ENCODE data around the gene CUBN.

Gene CUBN

GRCh38 chr10:16987206-16987621 lies 142.4 kb downstream of the CUBN start:
- Histone ChIP-seq H3K27ac (replicated peaks) (no peak overlapping the region), H3K27me3 (ENCODE audit: insufficient read depth, poor library complexity, severe bottlenecking) (no peaks in the 10 kb centered on the region), H3K4me3 (replicated peaks; ENCODE audit: insufficient read depth, low read length) (no peak overlapping the region)
- DNase-seq (ENCODE audit: low read depth in 1 of 2, low spot score in 1 of 2), result no peak
- TF ChIP-seq SPI1 (IDR thresholded peaks at IDR 0.05; ENCODE audit: borderline replicate concordance, low read depth) (no peak), POLR2AphosphoS5 (IDR thresholded peaks at IDR 0.05; ENCODE audit: low read depth) (no peak), GABPA (IDR thresholded peaks at IDR 0.05; ENCODE audit: low read depth) (no peak), REST (IDR thresholded peaks at IDR 0.05; ENCODE audit: insufficient replicate concordance, low read depth) (no peak)
- TF ChIP-seq, protein P1, sequence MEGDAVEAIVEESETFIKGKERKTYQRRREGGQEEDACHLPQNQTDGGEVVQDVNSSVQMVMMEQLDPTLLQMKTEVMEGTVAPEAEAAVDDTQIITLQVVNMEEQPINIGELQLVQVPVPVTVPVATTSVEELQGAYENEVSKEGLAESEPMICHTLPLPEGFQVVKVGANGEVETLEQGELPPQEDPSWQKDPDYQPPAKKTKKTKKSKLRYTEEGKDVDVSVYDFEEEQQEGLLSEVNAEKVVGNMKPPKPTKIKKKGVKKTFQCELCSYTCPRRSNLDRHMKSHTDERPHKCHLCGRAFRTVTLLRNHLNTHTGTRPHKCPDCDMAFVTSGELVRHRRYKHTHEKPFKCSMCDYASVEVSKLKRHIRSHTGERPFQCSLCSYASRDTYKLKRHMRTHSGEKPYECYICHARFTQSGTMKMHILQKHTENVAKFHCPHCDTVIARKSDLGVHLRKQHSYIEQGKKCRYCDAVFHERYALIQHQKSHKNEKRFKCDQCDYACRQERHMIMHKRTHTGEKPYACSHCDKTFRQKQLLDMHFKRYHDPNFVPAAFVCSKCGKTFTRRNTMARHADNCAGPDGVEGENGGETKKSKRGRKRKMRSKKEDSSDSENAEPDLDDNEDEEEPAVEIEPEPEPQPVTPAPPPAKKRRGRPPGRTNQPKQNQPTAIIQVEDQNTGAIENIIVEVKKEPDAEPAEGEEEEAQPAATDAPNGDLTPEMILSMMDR (IDR thresholded peaks at IDR 0.05; ENCODE audit: insufficient read depth, low read length), result no peak

DNA sequence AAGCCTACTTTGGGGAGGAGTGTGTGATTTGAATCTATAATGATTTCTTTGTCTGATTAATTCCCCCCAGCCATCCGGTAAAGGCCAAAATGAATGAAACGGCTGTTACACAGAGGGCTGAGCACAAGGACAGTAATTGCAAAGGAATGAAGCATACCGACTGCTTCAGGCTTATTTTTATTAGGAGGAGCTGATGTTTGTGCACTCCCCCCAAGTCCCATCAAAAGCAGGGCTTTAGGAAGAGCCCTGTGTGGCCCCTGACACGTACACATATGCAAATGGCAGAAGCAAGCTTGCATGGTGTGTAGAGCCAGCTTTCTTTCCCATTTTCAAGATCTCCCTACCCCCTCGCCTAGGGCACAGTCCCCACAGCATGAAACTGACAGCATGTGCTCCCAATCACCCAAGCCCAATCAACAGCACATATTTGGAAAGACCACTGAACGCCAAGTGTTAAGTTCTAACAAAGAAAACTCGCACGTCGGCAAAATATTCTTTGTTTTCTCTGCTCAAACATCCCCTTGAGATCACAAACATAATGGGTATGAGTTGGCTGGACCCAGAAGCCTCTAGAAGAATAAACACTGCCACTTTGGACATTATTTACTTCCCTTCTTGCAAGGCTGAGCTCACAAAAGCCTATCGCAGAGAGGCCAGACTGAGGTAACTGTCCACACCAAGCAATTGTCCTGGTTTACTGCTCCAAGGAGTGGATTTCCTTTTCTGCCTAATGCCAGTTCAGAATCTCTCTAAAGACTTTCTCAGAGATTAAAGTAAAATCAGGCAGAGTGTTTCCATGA lies 143.0 kb downstream of the CUBN start:
- H3K4me3 ChIP-seq (replicated peaks; ENCODE audit: insufficient read depth, low read length), result no peak overlapping the region
- DNase-seq (ENCODE audit: low read depth in 1 of 2, low spot score in 1 of 2), result no peak
- TF ChIP-seq, protein P1 (IDR thresholded peaks at IDR 0.05; ENCODE audit: insufficient read depth, low read length), result no peak
- no peak for TF ChIP-seq GABPA (IDR thresholded peaks at IDR 0.05; ENCODE audit: low read depth)
- TF ChIP-seq REST (IDR thresholded peaks at IDR 0.05; ENCODE audit: insufficient replicate concordance, low read depth), result no peak
- TF ChIP-seq POLR2AphosphoS5 (IDR thresholded peaks at IDR 0.05; ENCODE audit: low read depth), result no peak
- no peak for TF ChIP-seq SPI1 (IDR thresholded peaks at IDR 0.05; ENCODE audit: borderline replicate concordance, low read depth)
- no peak overlapping the region for H3K27ac ChIP-seq (replicated peaks)
- H3K27me3 ChIP-seq (ENCODE audit: insufficient read depth, poor library complexity, severe bottlenecking), result no peaks in the 10 kb centered on the region

- DNase-seq (ENCODE audit: low read depth in 1 of 2, low spot score in 1 of 2), result no peak
- no peak overlapping the region for H3K4me3 ChIP-seq (replicated peaks; ENCODE audit: insufficient read depth, low read length)
- H3K27me3 ChIP-seq (ENCODE audit: insufficient read depth, poor library complexity, severe bottlenecking), result no peaks in the 10 kb centered on the region
- no peak overlapping the region for H3K27ac ChIP-seq (replicated peaks)
- TF ChIP-seq SPI1 (IDR thresholded peaks at IDR 0.05; ENCODE audit: borderline replicate concordance, low read depth) (no peak), GABPA (IDR thresholded peaks at IDR 0.05; ENCODE audit: low read depth) (no peak), POLR2AphosphoS5 (IDR thresholded peaks at IDR 0.05; ENCODE audit: low read depth) (no peak), REST (IDR thresholded peaks at IDR 0.05; ENCODE audit: insufficient replicate concordance, low read depth) (no peak)
- TF ChIP-seq, protein P1 (IDR thresholded peaks at IDR 0.05; ENCODE audit: insufficient read depth, low read length), result no peak
Observed at GRCh38 chr10:16986082-16986405, 143.6 kb downstream of the CUBN start.
